H9 (cell line): ENCODE measurements around the gene CXCR2. TPM values are rescaled to one million over a fixed set of nuclear protein-coding genes. Genes with fewer than 3 reads are reported as not detected.

Experiments used
- DNase-seq: peaks from one replicate; pipeline ENCODE4 v3.0.0-alpha.2; 2017
- H2AFZ ChIP-seq: one replicate; pipeline ENCODE4 v1.6.1; 2013; ENCODE audit warnings: mild to moderate bottlenecking, low read length, control low read depth, moderate library complexity
- H2AK5ac ChIP-seq: 2 replicates; pipeline ENCODE4 v1.6.1; 2013; ENCODE audit warnings: low read length, control low read depth, mixed read lengths; ENCODE audit not compliant: insufficient read length
- H2BK120ac ChIP-seq: one replicate; pipeline ENCODE4 v1.6.1; 2013; ENCODE audit warnings: low read depth, mild to moderate bottlenecking, low read length, control low read depth, inconsistent platforms; ENCODE audit not compliant: poor library complexity, severe bottlenecking
- H2BK12ac ChIP-seq: 2 replicates; pipeline ENCODE4 v1.6.1; 2013; ENCODE audit warnings: low read length, control low read depth, mixed read lengths, low read depth; ENCODE audit not compliant: insufficient read length
- H2BK15ac ChIP-seq: 2 replicates; pipeline ENCODE4 v1.6.1; 2013; ENCODE audit warnings: low read depth, low read length, control low read depth
- H2BK20ac ChIP-seq: one replicate; pipeline ENCODE4 v1.6.1; 2013; ENCODE audit warnings: low read depth, mild to moderate bottlenecking, low read length, control low read depth, inconsistent platforms; ENCODE audit not compliant: poor library complexity, severe bottlenecking
- H2BK5ac ChIP-seq: 2 replicates; pipeline ENCODE4 v1.6.1; 2013; ENCODE audit warnings: low read length, control low read depth, mixed read lengths; ENCODE audit not compliant: insufficient read length
- H3K14ac ChIP-seq: 2 replicates; pipeline ENCODE4 v1.6.1; 2013; ENCODE audit warnings: low read length, control low read depth; ENCODE audit not compliant: insufficient read depth
- H3K18ac ChIP-seq: 2 replicates; pipeline ENCODE4 v1.6.1; 2013; ENCODE audit warnings: low read depth, mild to moderate bottlenecking, mixed read lengths, low read length, control low read depth; ENCODE audit not compliant: insufficient read length
- H3K23ac ChIP-seq: 2 replicates; pipeline ENCODE4 v1.6.1; 2013; ENCODE audit warnings: low read length, control low read depth, mixed read lengths, low read depth; ENCODE audit not compliant: insufficient read length
- H3K23me2 ChIP-seq: 2 replicates; pipeline ENCODE4 v1.6.1; 2013; ENCODE audit warnings: low read depth, mild to moderate bottlenecking, mixed read lengths, low read length, control low read depth; ENCODE audit not compliant: insufficient read length, poor library complexity, severe bottlenecking
- H3K27ac ChIP-seq: 2 replicates; pipeline ENCODE4 v1.5.1; 2013; ENCODE audit warnings: low read length, control low read depth, mixed read lengths, low read depth; ENCODE audit not compliant: insufficient read length
- H3K27me3 ChIP-seq: 2 replicates; pipeline ENCODE4 v1.6.1; 2013; ENCODE audit warnings: low read length, control low read depth, inconsistent platforms; ENCODE audit not compliant: insufficient read depth
- H3K4ac ChIP-seq: 2 replicates; pipeline ENCODE4 v1.6.1; 2013; ENCODE audit warnings: low read depth, mild to moderate bottlenecking, control low read depth, inconsistent platforms, low read length, moderate library complexity
- H3K4me1 ChIP-seq: 2 replicates; pipeline ENCODE4 v1.6.1; 2013; ENCODE audit warnings: low read length, control low read depth, inconsistent platforms; ENCODE audit not compliant: insufficient read depth
- H3K4me2 ChIP-seq: 2 replicates; pipeline ENCODE4 v1.6.1; 2013; ENCODE audit warnings: low read length, control low read depth, mixed read lengths; ENCODE audit not compliant: insufficient read length, insufficient read depth
- H3K56ac ChIP-seq: 2 replicates; pipeline ENCODE4 v1.6.1; 2013; ENCODE audit warnings: low read depth, mild to moderate bottlenecking, mixed read lengths, low read length, control low read depth; ENCODE audit not compliant: insufficient read length
- H3K79me1 ChIP-seq: 2 replicates; pipeline ENCODE4 v1.6.1; 2013; ENCODE audit warnings: low read depth, mild to moderate bottlenecking, moderate library complexity, low read length, control low read depth, inconsistent platforms; ENCODE audit not compliant: insufficient read depth, poor library complexity, severe bottlenecking
- H3K79me2 ChIP-seq: 2 replicates; pipeline ENCODE4 v1.6.1; 2013; ENCODE audit warnings: low read length, control low read depth, inconsistent platforms; ENCODE audit not compliant: insufficient read depth
- H3K9ac ChIP-seq: 2 replicates; pipeline ENCODE4 v1.6.1; 2013; ENCODE audit warnings: low read length, control low read depth, mixed read lengths; ENCODE audit not compliant: insufficient read length; ENCODE audit errors: extremely low read depth
- H3K9me3 ChIP-seq: one replicate; pipeline ENCODE4 v1.6.1; 2013; ENCODE audit warnings: low read depth, low read length, inconsistent platforms; ENCODE audit not compliant: control insufficient read depth
- H3T11ph ChIP-seq: one replicate; pipeline ENCODE4 v1.6.1; 2013; ENCODE audit warnings: mild to moderate bottlenecking, low read length, control low read depth, inconsistent platforms
- H4K20me1 ChIP-seq: one replicate; pipeline ENCODE4 v1.6.1; 2013; ENCODE audit not compliant: control insufficient read depth, insufficient read length, insufficient read depth
- H4K5ac ChIP-seq: 2 replicates; pipeline ENCODE4 v1.6.1; 2013; ENCODE audit warnings: low read depth, mild to moderate bottlenecking, mixed read lengths, low read length, control low read depth; ENCODE audit not compliant: insufficient read length
- H4K8ac ChIP-seq: replicated peaks from 2 replicates; pipeline ENCODE4 v1.6.1; 2013; ENCODE audit warnings: low read length, control low read depth, mixed read lengths, low read depth; ENCODE audit not compliant: insufficient read length
- H4K91ac ChIP-seq: 2 replicates; pipeline ENCODE4 v1.6.1; 2013; ENCODE audit warnings: low read depth, mild to moderate bottlenecking, moderate library complexity, mixed read lengths, low read length, control low read depth; ENCODE audit not compliant: insufficient read length
- H3K27ac Mint-ChIP-seq, 3 experiments: 2 replicates in 2 of 3; 3 replicates in 1 of 3; pipeline ENCODE4 v1.8.0; 2020 to 2021; ENCODE audit warnings: mixed read lengths in 3 of 3, mild to moderate bottlenecking in 1 of 3, moderate library complexity in 1 of 3
- H3K27me3 Mint-ChIP-seq: 2 replicates; pipeline ENCODE4 v1.8.0; 2021; ENCODE audit warnings: low read depth, mild to moderate bottlenecking, moderate library complexity, mixed read lengths
- H3K36me3 Mint-ChIP-seq, 3 experiments: 2 replicates in 2 of 3; 3 replicates in 1 of 3; pipeline ENCODE4 v1.8.0; 2020 to 2021; ENCODE audit warnings: low read depth in 3 of 3, mixed read lengths in 3 of 3; ENCODE audit not compliant: insufficient read depth in 1 of 3
- H3K4me1 Mint-ChIP-seq, 2 experiments: 2 replicates each; pipeline ENCODE4 v1.8.0; 2020; ENCODE audit warnings: mixed read lengths in 2 of 2
- H3K4me3 Mint-ChIP-seq, 2 experiments: 2 replicates in 1 of 2; 3 replicates in 1 of 2; pipeline ENCODE4 v1.8.0; 2020 to 2021; ENCODE audit warnings: mild to moderate bottlenecking in 2 of 2, mixed read lengths in 2 of 2, moderate library complexity in 1 of 2
- H3K9me3 Mint-ChIP-seq, 2 experiments: 2 replicates in 1 of 2; 3 replicates in 1 of 2; pipeline ENCODE4 v1.8.0; 2020; ENCODE audit warnings: mild to moderate bottlenecking in 2 of 2, mixed read lengths in 2 of 2, moderate library complexity in 1 of 2
- CTCF ChIP-seq: fragments of 200-600 bp; sonication (generic); conservative IDR thresholded peaks from 3 replicates; pipeline ENCODE4 v1.8.0; 2021; ENCODE audit warnings: antibody characterized with exemption, mild to moderate bottlenecking
- WGBS: extraction: QIAGEN DNeasy Blood & Tissue Kit; methylation state at CpG from one replicate; pipeline ENCODE4 v1.1.7; 2013; ENCODE audit warnings: missing lambda C conversion rate, low lambda C conversion rate, mixed read lengths; ENCODE audit not compliant: insufficient read length; ENCODE audit errors: extremely low coverage; 5-methylcytosine and 5-hydroxymethylcytosine counted together
- total RNA-seq: library from RNA; stranded (reverse); gene quantifications from 2 replicates; pipeline ENCODE4 v1.2.1, GENCODE V29; 2021

Gene CXCR2
- total RNA-seq, 1 experiment from 2014 or later = 0.59 TPM

- H3K27ac Mint-ChIP-seq = no peak overlapping the region; a peak in 1 of 7 replicates
Measured at GRCh38 chr2:218129458-218130135, 3.8 kb downstream of the CXCR2 start.

More at GRCh38 chr2:218129458-218130135, 3.8 kb downstream of the CXCR2 start:
- Histone ChIP-seq H4K8ac (no peak overlapping the region), H4K20me1 (no peaks in the 10 kb centered on the region), H3K18ac (no peak overlapping the region), H3K56ac (no peak overlapping the region), H4K91ac (no peak overlapping the region), H2AFZ (no peak overlapping the region), H2BK15ac (no peak overlapping the region), H3K79me2 (no peaks in the 10 kb centered on the region), H2BK12ac (no peak overlapping the region), H3K4me1 (peaks cover 3% of the 10 kb centered on the region), H3K27me3 (no peaks in the 10 kb centered on the region), H3K27ac (no peak overlapping the region), H4K5ac (no peak overlapping the region), H3K23me2 (no peaks in the 10 kb centered on the region), H3K14ac (no peak overlapping the region), H3K23ac (no peak overlapping the region), H3K4me2 (no peak overlapping the region), H2BK120ac (no peak overlapping the region), H2AK5ac (no peak overlapping the region), H3K9ac (no peak overlapping the region), H3K9me3 (no peaks in the 10 kb centered on the region), H3K79me1 (no peaks in the 10 kb centered on the region), H2BK5ac (no peak overlapping the region), H3K4ac (no peak overlapping the region), H3T11ph (no peak overlapping the region), H2BK20ac (no peak overlapping the region)
- TF ChIP-seq CTCF = no peak
- no CpG with 5 or more reads among the region's 6 CpGs for WGBS
- no peaks in the 10 kb centered on the region for H3K36me3 Mint-ChIP-seq
- no peak for DNase-seq
- peaks cover 6% of the 10 kb centered on the region for H3K27me3 Mint-ChIP-seq
- peak overlapping the region in 1 of 2 experiments; percentile 14; a peak in 2 of 5 replicates for H3K4me3 Mint-ChIP-seq
- H3K9me3 Mint-ChIP-seq = no peaks in the 10 kb centered on the region; a peak in 1 of 5 replicates
- H3K4me1 Mint-ChIP-seq = peaks cover 25% of the 10 kb centered on the region in 2 experiments
